HCT116 (cell line): ENCODE results near the gene SF3A2. TPM values are rescaled to one million over a fixed set of nuclear protein-coding genes. Genes with fewer than 3 reads are reported as not detected.

Source experiments
- ATAC-seq: fragments of 200-7000 bp; cut with Tn5 transposase; 2 replicates; pipeline ENCODE4 v1.9.1; 2020; ENCODE audit warnings: mild to moderate bottlenecking, moderate library complexity
- BruUV-seq: library from RNA; stranded (reverse); fragments of 400-500 nt; replicated peaks from 2 replicates; lab custom pipeline; 2021; lab: Mats Ljungman, UMichigan
- CTCF ChIA-PET: fragments of 300-600 bp; sonication (Branson Sonifier 250); formaldehyde crosslinking; loops from one replicate; lab custom pipeline; 2021; ENCODE audit warnings: antibody characterized with exemption; lab: Charles Lee
- POLR2A ChIA-PET: fragments of 300-600, 350-600 bp; sonication (Branson Sonifier 250); formaldehyde crosslinking; loops from one replicate; lab custom pipeline; 2021; ENCODE audit warnings: antibody characterized with exemption; lab: Charles Lee
- RAD21 ChIA-PET, 2 experiments: fragments of 300-600 bp; sonication (Branson Sonifier 250); formaldehyde crosslinking; loops; one replicate each; lab custom pipeline; 2023; ENCODE audit warnings: low total read pairs in 2 of 2; ENCODE audit not compliant: uncharacterized antibody in 2 of 2, unreplicated experiment in 2 of 2, low non-redundant PET in 1 of 2; lab: Charles Lee
- DNase-seq: peaks from one replicate; pipeline ENCODE4 v3.0.0-alpha.2; 2010; ENCODE audit warnings: low read depth, low spot score
- H2AFZ ChIP-seq: fragments of 200-600 bp; shearing (Covaris generic), sonication (generic); 2 replicates; pipeline ENCODE4 v1.6.1; 2017; ENCODE audit warnings: low read depth, mixed run types, mixed read lengths, antibody characterized with exemption, low read length; ENCODE audit not compliant: poor library complexity, severe bottlenecking
- H3K27ac ChIP-seq: 2 replicates; pipeline ENCODE4 v1.5.1; 2012; ENCODE audit warnings: low read depth, low read length
- H3K27me3 ChIP-seq: fragments of 200-600 bp; sonication (generic); 2 replicates; pipeline ENCODE4 v1.6.1; 2016; ENCODE audit warnings: mixed run types, low read length, mixed read lengths; ENCODE audit not compliant: insufficient read depth
- H3K36me3 ChIP-seq, 2 experiments: fragments of 200-500 bp in 1 of 2; fragments of 200-600 bp in 1 of 2; sonication (Bioruptor generic) in 1 of 2; sonication (generic) in 1 of 2; 2 replicates each; pipeline versions ENCODE4 v1.5.1 to v1.6.1; 2014 to 2016; ENCODE audit warnings: low read length in 2 of 2, inconsistent platforms in 1 of 2, mixed read lengths in 1 of 2, mixed run types in 1 of 2; ENCODE audit not compliant: insufficient read depth in 2 of 2, control insufficient read depth in 1 of 2
- H3K4me1 ChIP-seq, 2 experiments: fragments of 200-600 bp in 1 of 2; sonication (generic) in 1 of 2; 2 replicates each; pipeline versions ENCODE4 v1.5.1 to v1.6.1; 2012 to 2017; ENCODE audit warnings: low read length in 2 of 2, inconsistent platforms in 1 of 2, mild to moderate bottlenecking in 1 of 2, mixed read lengths in 1 of 2, mixed run types in 1 of 2, moderate library complexity in 1 of 2; ENCODE audit not compliant: insufficient read depth in 2 of 2, control insufficient read depth in 1 of 2
- H3K4me2 ChIP-seq: fragments of 200-600 bp; sonication (generic); 2 replicates; pipeline ENCODE4 v1.6.1; 2017; ENCODE audit warnings: mixed run types, low read length, mixed read lengths
- H3K4me3 ChIP-seq, 2 experiments: fragments of 200-600 bp in 1 of 2; sonication (generic) in 1 of 2; replicated peaks in 1 of 2; 2 replicates each; pipeline ENCODE4 v1.5.1; 2011 to 2016; ENCODE audit warnings: low read length in 2 of 2, control low read depth in 1 of 2, low read depth in 1 of 2, mild to moderate bottlenecking in 1 of 2, mixed read lengths in 1 of 2, mixed run types in 1 of 2
- H3K79me2 ChIP-seq: fragments of 200-600 bp; sonication (generic); 2 replicates; pipeline ENCODE4 v1.6.1; 2017; ENCODE audit warnings: mild to moderate bottlenecking, mixed run types, low read length, moderate library complexity, mixed read lengths; ENCODE audit not compliant: insufficient read depth
- H3K9ac ChIP-seq: fragments of 200-600 bp; sonication (generic); 2 replicates; pipeline ENCODE4 v1.6.1; 2016; ENCODE audit warnings: low read length, mixed read lengths
- H3K9me2 ChIP-seq: fragments of 200-600 bp; sonication (generic), shearing (Covaris generic); 2 replicates; pipeline ENCODE4 v1.6.1; 2017; ENCODE audit warnings: mixed run types, mild to moderate bottlenecking, moderate library complexity; ENCODE audit not compliant: insufficient read depth
- H3K9me3 ChIP-seq, 2 experiments: fragments of 200-500 bp in 1 of 2; fragments of 200-600 bp in 1 of 2; sonication (Bioruptor generic) in 1 of 2; sonication (generic) in 1 of 2; 2 replicates each; pipeline ENCODE4 v1.6.1; 2014 to 2017; ENCODE audit warnings: low read length in 2 of 2, mixed read lengths in 2 of 2, inconsistent platforms in 1 of 2, low read depth in 1 of 2, mild to moderate bottlenecking in 1 of 2, mixed run types in 1 of 2, moderate library complexity in 1 of 2; ENCODE audit not compliant: control insufficient read depth in 1 of 2, insufficient read depth in 1 of 2
- H4K20me1 ChIP-seq: fragments of 200-600 bp; sonication (generic), shearing (Covaris generic); 2 replicates; pipeline ENCODE4 v1.6.1; 2017; ENCODE audit warnings: mixed run types, mild to moderate bottlenecking, moderate library complexity; ENCODE audit not compliant: insufficient read depth
- CBX3 ChIP-seq: IDR thresholded peaks from 2 replicates; pipeline ENCODE4 v1.6.1; 2012; ENCODE audit warnings: low read depth
- CEBPB ChIP-seq: IDR thresholded peaks from 2 replicates; pipeline ENCODE4 v1.6.1; 2012; ENCODE audit warnings: low read depth
- JUND ChIP-seq: IDR thresholded peaks from 2 replicates; pipeline ENCODE4 v1.6.1; 2012
- SP1 ChIP-seq: IDR thresholded peaks from 2 replicates; pipeline ENCODE4 v1.6.1; 2012; ENCODE audit warnings: low read depth
- ZFX ChIP-seq: fragments of 450-650 bp; IDR thresholded peaks from 2 replicates; pipeline ENCODE4 v1.6.1; 2017
- ZNF274 ChIP-seq: fragments of 200-500 bp; sonication (Bioruptor generic); IDR thresholded peaks from 2 replicates; pipeline ENCODE4 v1.6.1; 2014; ENCODE audit warnings: mild to moderate bottlenecking, low read depth, low read length, inconsistent platforms
- intact Hi-C: fragments of 100-400 bp; cut with micrococcal nuclease; formaldehyde crosslinking; loops from 2 replicates; pipeline ENCODE4 v1.10.0; 2022
- total RNA-seq: library from RNA; stranded (reverse); gene quantifications from one replicate; pipeline ENCODE4 v1.2.1, GENCODE V29; 2021; ENCODE audit not compliant: unreplicated experiment
- TF ChIP-seq, protein P1 (sequence below), 3 experiments: fragments of 200-600 bp in 1 of 3; sonication (generic) in 1 of 3; IDR thresholded peaks in 2 of 3; conservative IDR thresholded peaks in 1 of 3; 2 replicates each; pipeline ENCODE4 v1.5.1; 2012 to 2017; ENCODE audit warnings: low read depth in 2 of 3, low read length in 2 of 3, antibody characterized with exemption in 1 of 3, borderline replicate concordance in 1 of 3, control low read depth in 1 of 3, mild to moderate bottlenecking in 1 of 3, mixed read lengths in 1 of 3, mixed run types in 1 of 3, moderate library complexity in 1 of 3; ENCODE audit not compliant: insufficient read depth in 1 of 3
- TF ChIP-seq, protein P2 (sequence below): IDR thresholded peaks from 2 replicates; pipeline ENCODE4 v1.6.1; 2012
- TF ChIP-seq, protein P3 (sequence below): IDR thresholded peaks from 2 replicates; pipeline ENCODE4 v1.6.1; 2011; ENCODE audit warnings: mild to moderate bottlenecking, low read length, moderate library complexity; ENCODE audit not compliant: insufficient replicate concordance; ENCODE audit errors: extremely low read depth

Gene SF3A2
- total RNA-seq, 1 experiment from 2014 or later: 166 TPM

DNA sequence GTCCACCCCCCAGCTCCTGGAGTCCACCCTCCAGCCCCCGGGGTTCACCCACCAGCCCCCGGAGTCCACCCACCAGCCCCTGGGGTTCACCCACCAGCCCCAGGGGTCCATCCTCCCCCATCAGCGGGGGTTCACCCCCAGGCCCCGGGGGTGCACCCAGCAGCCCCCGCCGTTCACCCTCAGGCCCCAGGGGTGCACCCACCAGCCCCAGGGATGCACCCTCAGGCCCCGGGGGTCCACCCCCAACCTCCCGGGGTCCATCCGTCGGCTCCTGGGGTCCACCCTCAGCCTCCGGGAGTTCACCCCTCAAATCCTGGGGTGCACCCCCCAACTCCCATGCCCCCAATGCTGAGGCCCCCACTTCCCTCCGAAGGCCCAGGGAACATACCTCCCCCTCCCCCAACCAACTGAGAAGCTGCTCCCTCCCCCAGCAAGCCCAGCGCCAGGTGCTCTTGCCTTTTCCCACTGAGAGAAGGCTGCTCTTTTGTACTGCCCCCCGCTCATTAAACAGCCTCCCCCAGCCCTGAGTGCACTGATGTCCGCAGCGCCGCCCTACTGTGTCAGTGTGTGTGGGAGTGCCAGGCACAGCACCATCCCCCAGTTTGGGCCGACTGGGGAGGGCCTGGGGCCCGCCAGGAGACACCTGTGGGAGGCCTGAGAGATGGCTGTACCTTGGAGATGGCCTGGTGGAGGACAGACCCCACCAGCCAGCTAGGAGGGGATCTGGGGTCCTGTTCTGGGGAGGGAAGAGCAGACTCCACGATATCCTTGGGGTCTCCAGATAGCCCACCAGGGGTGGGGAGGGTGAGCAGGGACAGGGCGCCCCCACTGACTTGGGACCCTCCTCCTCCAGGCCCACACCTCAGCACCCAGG lies 11.7 kb downstream of the SF3A2 start:
- Histone ChIP-seq H3K27ac (no peak overlapping the region; the same call in 1 of the 2 replicates), H3K27me3 (no peaks in the 10 kb centered on the region), H3K9ac (no peak overlapping the region), H3K79me2 (peaks cover 30% of the 10 kb centered on the region), H2AFZ (no peak overlapping the region), H3K4me2 (no peak overlapping the region), H3K9me3 (no peaks in the 10 kb centered on the region), H3K4me1 (0 out of 4 replicates have a peak, but pooled peaks cover 0 to 4% of the 10 kb centered on the region in 2 experiments), H3K4me3 (no peak overlapping the region)
- ATAC-seq (no peak), DNase-seq (no peak)
- RAD21 ChIA-PET: no interaction called here
- TSS peak; percentile 71 for BruUV-seq
- POLR2A ChIA-PET: no interaction called here
- CTCF ChIA-PET: no interaction called here
- TF ChIP-seq CEBPB (no peak), SP1 (no peak), JUND (no peak), CBX3 (no peak), ZNF274 (no peak), ZFX (no peak)
- TF ChIP-seq, protein P1, sequence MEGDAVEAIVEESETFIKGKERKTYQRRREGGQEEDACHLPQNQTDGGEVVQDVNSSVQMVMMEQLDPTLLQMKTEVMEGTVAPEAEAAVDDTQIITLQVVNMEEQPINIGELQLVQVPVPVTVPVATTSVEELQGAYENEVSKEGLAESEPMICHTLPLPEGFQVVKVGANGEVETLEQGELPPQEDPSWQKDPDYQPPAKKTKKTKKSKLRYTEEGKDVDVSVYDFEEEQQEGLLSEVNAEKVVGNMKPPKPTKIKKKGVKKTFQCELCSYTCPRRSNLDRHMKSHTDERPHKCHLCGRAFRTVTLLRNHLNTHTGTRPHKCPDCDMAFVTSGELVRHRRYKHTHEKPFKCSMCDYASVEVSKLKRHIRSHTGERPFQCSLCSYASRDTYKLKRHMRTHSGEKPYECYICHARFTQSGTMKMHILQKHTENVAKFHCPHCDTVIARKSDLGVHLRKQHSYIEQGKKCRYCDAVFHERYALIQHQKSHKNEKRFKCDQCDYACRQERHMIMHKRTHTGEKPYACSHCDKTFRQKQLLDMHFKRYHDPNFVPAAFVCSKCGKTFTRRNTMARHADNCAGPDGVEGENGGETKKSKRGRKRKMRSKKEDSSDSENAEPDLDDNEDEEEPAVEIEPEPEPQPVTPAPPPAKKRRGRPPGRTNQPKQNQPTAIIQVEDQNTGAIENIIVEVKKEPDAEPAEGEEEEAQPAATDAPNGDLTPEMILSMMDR (IDR thresholded peaks at IDR 0.05 in 2 of 3, conservative IDR thresholded peaks at IDR 0.05 in 1 of 3; ENCODE audit: borderline replicate concordance in 1 of 3, insufficient read depth in 1 of 3, low read depth in 2 of 3, low read length in 2 of 3): no peak
- TF ChIP-seq, protein P2, sequence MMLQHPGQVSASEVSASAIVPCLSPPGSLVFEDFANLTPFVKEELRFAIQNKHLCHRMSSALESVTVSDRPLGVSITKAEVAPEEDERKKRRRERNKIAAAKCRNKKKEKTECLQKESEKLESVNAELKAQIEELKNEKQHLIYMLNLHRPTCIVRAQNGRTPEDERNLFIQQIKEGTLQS: no peak
- TF ChIP-seq, protein P3, sequence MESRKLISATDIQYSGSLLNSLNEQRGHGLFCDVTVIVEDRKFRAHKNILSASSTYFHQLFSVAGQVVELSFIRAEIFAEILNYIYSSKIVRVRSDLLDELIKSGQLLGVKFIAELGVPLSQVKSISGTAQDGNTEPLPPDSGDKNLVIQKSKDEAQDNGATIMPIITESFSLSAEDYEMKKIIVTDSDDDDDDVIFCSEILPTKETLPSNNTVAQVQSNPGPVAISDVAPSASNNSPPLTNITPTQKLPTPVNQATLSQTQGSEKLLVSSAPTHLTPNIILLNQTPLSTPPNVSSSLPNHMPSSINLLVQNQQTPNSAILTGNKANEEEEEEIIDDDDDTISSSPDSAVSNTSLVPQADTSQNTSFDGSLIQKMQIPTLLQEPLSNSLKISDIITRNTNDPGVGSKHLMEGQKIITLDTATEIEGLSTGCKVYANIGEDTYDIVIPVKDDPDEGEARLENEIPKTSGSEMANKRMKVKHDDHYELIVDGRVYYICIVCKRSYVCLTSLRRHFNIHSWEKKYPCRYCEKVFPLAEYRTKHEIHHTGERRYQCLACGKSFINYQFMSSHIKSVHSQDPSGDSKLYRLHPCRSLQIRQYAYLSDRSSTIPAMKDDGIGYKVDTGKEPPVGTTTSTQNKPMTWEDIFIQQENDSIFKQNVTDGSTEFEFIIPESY: no peak
- TF ChIP-seq, all 23 proteins: peak for 0
- Histone ChIP-seq H3K9me2 (no peaks in the 10 kb centered on the region), H3K36me3 (peaks cover 34 to 44% of the 10 kb centered on the region in 2 experiments), H4K20me1 (peaks cover 5% of the 10 kb centered on the region; the same call in 1 of the 2 replicates)
- intact Hi-C loops: no loop called here
